ENCODE data around the gene IKZF3. TPM values are rescaled to one million over a fixed set of nuclear protein-coding genes. Genes with fewer than 3 reads are reported as not detected.
"Not testable (repeated sequence)": the region's sequence is repeated elsewhere in the genome, so short reads cannot be mapped to it uniquely, and the experiment has no call there.

The IKZF3 gene
- polyA plus RNA-seq, 1 donor: 0.22 TPM

DNA sequence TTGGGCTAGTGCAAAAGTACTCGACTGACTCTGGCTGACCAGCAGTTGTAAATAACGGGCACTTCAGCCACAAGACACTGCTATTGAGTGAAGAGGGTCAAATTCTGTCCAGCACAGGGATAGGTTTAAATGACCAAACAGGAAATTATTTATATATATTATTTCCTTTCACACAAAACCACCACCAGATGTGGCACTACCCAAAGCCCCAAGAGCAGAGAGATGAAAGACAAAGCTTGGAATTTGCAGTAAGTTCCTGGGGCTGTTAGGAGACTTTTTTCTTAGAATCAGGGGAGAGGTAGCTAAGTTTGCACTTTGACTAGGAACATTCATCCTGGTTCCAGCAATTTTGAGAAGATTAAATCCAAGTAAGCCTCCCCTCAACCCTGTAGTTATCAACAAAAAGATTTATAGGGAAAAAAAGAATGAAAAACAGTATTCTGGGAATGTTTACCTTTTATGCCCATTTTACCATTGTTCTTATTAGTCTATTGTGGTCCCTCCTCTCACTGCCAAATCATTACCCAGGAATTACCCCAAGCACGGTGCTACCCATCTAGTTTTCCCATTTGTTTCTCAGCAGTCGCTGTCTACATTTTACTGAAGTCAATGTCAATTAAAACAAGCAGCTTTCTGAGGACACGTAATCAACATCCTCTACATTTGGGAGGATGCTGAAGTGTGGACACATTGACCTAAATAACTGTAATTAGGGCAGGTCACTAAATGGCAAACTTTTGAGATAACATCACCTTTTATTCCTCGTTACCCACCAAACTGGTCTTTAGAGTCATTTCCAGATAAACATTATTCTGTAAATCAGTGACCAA, 82.9 kb downstream of the IKZF3 start:
- DNase-seq (ENCODE audit: low read depth): no peak

DNA sequence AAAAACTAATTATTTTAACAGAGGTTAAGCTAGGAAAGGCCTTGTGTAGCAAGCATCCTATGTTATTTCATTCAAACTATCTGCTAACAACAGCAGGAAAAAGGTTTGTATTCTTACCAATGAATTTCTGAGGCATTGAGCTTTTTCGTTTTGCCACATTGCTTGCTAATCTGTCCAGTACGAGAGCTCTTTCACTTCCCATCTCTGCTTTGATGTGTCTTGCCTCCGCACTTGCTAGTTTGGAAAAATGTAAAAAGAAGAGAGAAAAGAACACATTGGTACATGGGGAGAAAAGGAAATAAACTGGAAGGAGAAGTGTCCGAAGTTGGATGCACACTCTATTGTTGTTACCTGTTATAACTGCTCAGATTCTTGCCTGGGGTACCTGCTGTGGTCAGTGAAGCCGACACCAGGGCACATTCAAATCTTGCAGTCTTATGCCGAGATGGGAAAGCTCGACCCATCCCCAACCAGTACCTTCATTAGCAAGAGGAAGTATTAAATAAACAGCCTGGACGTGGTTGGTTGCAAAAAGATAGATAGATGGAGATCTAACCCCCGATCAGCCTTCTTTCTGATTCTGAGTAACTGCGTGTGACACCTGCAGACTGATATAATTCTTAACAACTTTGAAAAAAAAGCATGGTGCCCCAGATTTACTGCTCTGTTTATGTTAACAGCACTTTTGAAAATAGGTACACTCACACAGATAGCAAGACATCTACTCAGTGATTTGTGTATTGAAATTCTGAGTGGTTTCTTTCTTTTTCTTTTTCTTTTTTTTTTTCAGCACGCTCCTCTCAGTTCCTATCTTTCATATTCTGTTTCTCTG, 86.4 kb downstream of the IKZF3 start:
- DNase-seq (ENCODE audit: low read depth): no peak

DNA sequence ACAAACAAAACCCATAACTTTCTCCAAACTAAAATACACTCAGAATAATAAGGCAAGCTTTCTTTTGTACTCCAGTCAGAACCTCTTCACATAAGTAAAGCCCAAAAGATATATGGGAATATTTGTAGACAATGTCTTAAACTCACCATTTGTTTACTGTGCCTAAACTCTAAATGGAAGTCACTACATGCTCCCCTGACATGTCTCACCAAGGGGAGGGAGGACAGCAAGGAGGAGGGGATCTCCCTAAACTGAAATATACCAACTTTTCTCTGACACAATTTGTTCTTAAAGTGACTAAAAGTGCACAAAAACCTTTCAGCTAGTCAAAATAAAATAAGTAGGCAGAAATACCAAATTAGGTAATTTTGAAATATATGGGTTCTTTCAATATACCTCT, 87.9 kb downstream of the IKZF3 start:
- no peak for DNase-seq (ENCODE audit: low read depth)

DNA sequence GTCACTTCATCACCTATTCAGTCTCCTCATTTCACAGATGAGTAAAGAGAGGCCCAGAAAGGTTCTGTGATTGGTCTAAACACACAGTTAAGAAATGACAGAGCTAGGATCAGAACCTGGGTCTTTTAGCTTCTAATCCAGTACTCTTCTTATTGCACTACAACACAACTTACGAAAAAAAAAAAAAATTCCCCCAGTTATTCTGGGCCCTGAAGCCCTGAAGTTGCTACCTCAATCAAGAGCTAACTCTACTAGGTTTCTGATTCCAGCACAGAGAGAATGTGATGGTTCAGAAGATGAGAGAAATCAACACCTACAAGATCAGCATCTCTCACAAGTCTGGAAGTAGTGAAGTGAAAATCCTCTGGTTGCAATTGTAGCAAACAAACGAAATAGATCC, 89.1 kb downstream of the IKZF3 start:
- DNase-seq (ENCODE audit: low read depth): no peak

DNA sequence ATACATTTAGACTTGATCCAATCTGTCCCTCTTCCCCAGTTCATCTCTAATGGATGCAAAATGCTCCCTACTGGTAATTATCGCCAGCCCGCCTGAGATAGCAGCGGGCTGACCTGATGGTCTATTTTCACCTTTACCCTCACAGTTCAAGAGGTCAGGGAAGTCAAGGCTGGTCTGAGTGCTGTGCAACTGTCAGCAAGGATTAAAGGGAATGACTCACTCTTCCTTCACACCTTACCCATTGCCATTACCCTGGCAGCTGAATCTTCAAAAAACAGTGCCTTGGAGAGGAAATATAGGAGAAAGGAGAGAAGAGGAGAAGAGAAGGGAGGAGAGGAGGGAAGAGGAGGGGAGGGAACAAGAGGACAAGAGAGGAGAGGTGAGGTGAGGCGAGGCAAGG, 90.1 kb downstream of the IKZF3 start:
- no peak for DNase-seq (ENCODE audit: low read depth)

GRCh38 chr17:39772987-39773934, 90.9 kb downstream of the IKZF3 start:
- DNase-seq (ENCODE audit: low read depth): no peak

DNA sequence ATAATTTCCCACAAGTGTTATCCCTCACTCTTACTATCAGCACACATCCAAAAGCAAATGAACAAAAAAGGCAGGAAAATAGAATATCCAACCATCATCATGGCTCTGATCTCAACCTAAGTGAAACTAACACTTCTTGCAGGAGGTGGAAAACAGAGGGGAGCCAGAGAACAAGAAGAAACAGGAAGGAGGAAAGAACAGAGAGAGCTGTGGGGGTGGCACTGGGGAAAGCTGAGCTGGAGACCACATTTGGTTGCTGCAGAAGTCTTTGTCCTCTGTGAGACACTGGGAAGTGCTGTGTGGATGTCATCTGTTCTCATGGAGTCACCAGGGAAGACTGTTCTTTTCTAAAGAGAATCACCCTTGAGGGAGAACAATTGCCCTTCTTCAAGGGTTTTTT, 91.7 kb downstream of the IKZF3 start:
- DNase-seq (ENCODE audit: low read depth): no peak

DNA sequence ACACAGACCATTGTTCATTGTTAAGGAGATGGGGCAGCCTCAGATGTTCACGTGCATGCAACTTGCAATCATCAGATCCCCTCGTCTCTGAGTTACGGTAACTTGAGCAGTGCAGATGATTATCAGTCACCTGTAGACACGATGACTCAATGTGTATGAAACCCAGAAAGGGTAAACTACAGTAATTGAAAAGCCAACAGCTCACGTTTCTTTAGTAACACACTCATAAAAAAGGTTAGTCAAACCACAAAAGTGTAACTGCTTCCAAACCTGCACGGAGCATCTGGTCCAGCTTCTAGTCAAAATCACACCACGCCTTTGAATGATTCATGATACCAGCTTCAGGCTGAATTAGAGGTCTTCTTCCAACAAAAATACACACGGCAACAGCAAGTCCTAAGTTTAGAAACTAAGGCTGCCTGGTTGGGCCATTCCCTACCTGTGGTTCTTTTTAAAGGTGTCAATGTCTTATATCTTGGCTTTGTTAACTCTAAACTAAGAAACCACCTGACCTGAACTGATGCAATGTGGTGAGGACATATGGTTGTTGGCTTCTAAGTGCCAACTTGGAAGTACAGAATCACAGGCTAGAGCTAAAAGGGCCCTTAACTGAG, 94.0 kb downstream of the IKZF3 start:
- DNase-seq (ENCODE audit: low read depth): no peak

DNA sequence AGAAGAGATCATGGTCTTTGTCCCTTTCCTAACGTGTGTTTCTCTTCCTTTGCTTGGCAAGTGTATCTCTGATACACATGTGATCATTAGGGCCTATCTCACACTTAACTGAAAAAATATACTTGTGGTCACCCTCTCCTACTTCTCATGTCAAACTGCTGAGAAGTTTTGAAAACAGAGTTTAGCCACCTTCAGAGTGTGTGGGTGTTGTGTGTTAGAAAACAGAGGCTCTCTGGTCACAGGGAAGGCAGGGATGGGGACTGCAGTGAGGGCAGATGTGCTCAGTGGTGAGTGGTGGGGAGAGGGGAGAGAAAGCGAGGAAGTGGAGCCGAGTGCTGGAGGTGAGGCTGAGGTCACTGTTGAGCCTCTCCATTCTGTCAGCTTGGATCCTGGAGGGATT, 97.0 kb downstream of the IKZF3 start:
- no peak for DNase-seq (ENCODE audit: low read depth)

DNA sequence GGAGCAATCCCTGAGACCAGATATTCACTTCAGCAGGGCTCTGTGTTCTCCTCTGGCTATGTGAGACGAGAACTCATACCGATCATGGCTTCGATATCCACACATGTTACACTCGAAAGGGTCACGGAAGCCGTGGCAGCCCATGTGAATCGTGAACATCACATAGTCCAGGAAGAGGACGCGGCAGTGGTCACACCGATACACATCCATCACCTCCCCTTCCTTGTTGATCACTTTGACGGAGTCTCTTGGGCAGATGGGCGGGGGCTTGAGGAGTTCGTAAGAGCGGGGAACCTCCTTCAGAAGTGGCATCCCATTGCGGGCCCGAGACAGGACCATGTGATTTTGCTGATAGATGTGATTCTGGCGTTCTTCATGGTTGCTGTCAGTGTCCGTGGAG, 98.3 kb downstream of the IKZF3 start:
- DNase-seq (ENCODE audit: low read depth): no peak

GRCh38 chr17:39765175-39765574, 98.9 kb downstream of the IKZF3 start:
- no peak for DNase-seq (ENCODE audit: low read depth)

DNA sequence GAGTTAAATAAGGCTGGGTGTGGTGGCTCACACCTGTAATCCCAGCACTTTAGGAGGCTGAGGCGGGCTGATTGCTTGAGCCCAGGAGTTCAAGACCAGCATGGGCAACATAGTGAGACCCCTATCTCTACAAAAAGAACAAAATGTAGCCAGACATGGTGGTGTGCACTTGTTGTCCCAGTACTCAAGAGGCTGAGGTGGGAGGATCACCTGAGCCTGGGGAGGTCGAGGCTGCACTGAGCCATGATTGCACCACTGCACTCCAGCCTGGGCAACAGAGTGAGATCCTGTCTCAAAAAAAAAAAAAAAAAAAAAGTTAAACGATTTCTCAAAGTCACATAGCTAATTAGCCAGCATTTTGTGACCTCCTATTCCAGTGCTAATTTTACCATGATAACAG, 99.9 kb downstream of the IKZF3 start:
- not testable (repeated sequence) for DNase-seq (ENCODE audit: low read depth)

DNA sequence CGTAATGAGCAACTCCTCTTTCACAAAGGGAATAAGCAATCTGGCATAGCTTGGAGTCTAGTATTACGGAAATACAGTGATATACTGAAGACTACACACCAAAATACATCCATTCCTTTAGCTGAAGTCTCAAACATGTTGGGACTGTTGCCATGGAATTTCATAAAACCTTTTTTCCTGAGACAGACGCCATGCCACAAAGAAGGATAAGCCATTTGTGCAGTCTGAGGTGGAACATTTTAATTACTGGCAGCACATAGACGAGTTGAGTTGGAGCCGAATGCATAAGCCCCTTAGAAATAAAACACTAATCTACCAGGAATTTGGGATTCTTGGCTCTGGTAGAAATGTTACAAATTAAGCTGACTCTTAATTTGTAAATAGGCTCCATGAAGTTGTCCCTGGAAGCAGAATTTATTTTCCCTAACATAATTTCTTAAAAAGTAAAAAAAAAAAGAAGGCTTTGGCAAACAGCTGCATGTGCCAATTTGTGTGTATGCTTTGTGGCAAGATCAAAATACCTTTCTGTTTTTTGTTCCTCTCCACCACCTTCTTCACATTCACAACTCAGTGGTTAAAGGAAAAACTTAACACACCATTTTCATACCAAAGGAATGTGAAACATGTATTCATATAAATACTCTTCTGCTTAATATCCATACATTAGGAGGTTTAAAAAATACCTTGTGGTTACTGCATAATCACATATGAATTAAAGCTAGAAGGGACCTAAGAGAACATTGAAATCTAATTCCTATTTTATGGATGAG, 100.9 kb downstream of the IKZF3 start:
- DNase-seq (ENCODE audit: low read depth): no peak

- DNase-seq (ENCODE audit: low read depth): no peak
These were observed 102.1 kb downstream of the IKZF3 start for GRCh38 chr17:39761861-39762496.

DNA sequence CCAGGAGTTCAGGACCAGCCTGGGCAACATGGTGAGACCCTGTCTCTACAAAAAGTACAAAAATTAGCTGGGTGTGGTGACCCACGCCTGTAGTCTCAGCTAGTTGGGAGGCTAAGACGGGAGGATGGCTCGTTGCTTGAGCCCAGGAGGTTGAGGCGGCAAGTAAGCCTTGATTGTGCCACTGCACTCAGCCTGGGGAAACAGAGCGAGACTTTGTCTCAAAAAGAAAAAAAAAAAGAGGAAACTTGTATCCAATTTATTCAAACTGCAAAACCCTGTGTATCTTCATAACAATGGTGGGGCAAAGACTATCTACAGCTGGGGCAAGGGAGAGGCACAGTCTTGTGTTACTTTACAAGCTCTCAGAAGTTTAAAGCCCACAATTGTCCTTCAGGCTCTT, 104.9 kb downstream of the IKZF3 start:
- DNase-seq (ENCODE audit: low read depth): no peak

DNA sequence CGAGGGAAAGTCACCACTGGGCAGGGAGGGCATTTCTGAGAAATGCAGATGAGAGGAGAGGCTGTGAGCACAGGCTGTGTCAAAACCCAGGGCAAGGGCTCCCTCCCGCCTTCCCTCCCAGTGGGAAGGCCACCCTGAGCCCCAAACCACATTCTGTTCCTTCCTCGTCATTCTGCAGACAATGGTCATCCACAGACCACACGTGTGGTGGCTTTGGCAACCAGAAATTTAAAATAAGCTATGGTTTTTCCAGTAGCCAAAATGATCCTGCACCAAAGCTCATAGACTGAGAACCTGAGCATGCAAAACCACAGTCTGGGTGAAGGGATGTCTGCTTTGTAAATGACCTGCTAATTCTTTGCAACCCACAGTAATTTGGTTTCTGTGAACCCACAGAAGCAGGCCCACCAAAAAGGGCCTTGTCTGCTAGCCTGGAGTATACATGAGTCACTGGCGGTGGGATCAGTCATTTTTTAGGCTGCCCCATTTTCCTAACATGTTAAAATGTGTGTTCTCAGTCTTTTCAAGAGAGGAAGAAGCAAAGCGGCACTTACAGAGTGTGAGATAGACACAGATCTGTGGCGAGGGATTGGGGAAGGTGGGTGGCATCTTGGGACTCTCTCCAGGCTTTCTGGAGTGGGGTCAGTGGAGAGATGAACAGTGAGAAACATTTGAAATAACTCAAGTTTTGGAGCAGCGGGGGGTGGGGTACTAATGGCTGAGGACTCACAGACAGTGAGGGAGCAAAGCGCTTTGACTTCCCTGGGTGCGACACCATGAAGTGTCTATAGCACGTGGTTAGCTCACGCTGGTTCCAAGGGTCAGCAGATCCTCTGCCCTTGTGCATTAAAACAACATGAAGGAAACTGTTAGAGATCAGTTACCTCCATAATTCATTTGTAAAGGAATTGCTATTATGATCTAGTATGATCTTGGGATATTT, 105.9 kb downstream of the IKZF3 start:
- no peak for DNase-seq (ENCODE audit: low read depth)

- DNase-seq (ENCODE audit: low read depth): no peak
These were observed 106.9 kb downstream of the IKZF3 start for GRCh38 chr17:39757176-39757662.

- DNase-seq (ENCODE audit: low read depth): no peak
These were observed 107.6 kb downstream of the IKZF3 start for GRCh38 chr17:39756380-39757079.
